ENCODE measurements around the gene ZFYVE21. TPM values are rescaled to one million over a fixed set of nuclear protein-coding genes. Genes with fewer than 3 reads are reported as not detected.

Gene ZFYVE21
- total and polyA plus RNA-seq, 7 experiments from 2014 or later, result 5.8 to 19.0 (median 15.6) TPM

DNA sequence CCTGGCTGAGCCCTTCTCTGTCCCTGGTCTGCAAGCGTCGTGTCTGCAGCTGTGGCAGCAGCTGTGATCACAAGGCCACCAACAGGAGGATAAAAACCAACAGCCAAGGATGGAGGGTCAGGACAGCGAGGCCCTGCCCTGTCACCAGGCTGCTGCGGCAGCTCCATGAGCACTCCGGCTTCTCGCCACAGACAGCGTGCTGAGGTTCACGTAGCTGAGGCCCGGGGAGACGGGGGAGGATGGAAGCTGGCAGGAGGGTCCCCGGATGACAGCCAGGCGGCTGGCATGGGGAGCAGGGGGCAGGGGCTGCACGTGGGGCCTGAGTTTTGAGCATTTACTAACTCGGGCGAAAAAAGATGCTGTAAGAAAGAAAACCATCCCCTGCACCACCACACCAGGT, 5.8 kb upstream of the ZFYVE21 start:
- DNase-seq, result no peak
- H3K36me3 ChIP-seq (ENCODE audit: control insufficient read depth in 2 of 3, insufficient read depth in 3 of 3, low read length in 3 of 3), result peaks cover 0 to 29% (median 0%) of the 10 kb centered on the region in 3 experiments
- H3K27ac ChIP-seq (ENCODE audit: low read depth, low read length), result no peak overlapping the region
- no peak for ATAC-seq
- Mint-ChIP-seq H3K9me3 (no peaks in the 10 kb centered on the region), H3K27me3 (no peaks in the 10 kb centered on the region), H3K27ac (peak overlapping the region in 1 of 9 donors; percentile 65), H3K4me1 (peaks cover 6 to 25% (median 14%) of the 10 kb centered on the region in 7 donors), H3K36me3 (peaks cover 0 to 3% (median 0%) of the 10 kb centered on the region in 5 donors), H3K4me3 (no peak overlapping the region)
- ChIA-PET CTCF (no interaction called here), POLR2A (no interaction called here)
- intact Hi-C loops (cut with micrococcal nuclease), result loop anchor here in 1 of 2 donors (10.0 kb wide), 1 partner anchor 935 kb away; the partner anchor contains the start of gene TRAF3
- no peak overlapping the region for H3K4me3 ChIP-seq (ENCODE audit: low read length)
- no peaks in the 10 kb centered on the region for H3K27me3 ChIP-seq (ENCODE audit: control insufficient read depth in 2 of 2, insufficient read depth in 2 of 2, low read length in 2 of 2)
- H3K9me3 ChIP-seq (ENCODE audit: control insufficient read depth in 2 of 3, low read length in 3 of 3), result no peaks in the 10 kb centered on the region
- peaks cover 0 to 6% of the 10 kb centered on the region in 2 donors for H3K4me1 ChIP-seq (ENCODE audit: control insufficient read depth in 2 of 2, insufficient read depth in 2 of 2, low read length in 2 of 2)

DNA sequence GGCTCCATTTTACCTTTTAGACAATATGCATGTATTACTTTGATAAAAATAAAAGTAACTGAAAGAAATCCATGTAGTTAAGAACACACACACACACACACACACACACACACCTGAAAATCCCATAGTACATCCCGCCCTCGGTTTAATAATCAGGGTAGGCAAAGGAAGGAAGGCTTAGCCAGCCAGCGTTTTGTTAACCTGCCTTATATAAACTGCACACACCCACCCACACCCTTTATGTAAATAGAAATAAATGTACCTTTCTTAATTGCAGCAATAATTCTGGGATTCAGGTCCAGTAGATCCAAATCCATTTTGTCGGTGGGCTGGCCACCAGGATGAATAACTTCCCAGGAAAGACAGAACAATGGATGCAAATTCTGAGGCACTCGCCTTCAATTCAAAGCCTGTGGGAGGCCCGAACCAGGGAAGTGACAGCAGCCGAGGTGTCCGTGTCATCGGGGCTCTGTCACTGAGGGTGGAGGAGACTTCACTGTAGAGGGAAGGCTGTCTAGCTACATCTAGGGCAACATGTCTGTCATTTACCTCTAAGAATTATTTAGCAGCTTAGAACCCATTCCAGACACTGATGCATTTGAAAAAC, 4.7 kb upstream of the ZFYVE21 start:
- peak overlapping the region in 1 of 9 donors; percentile 14 for H3K27ac Mint-ChIP-seq
- no peaks in the 10 kb centered on the region for H3K9me3 ChIP-seq (ENCODE audit: control insufficient read depth in 2 of 3, low read length in 3 of 3)
- ChIA-PET POLR2A (no interaction called here), CTCF (no interaction called here)
- no peaks in the 10 kb centered on the region for H3K27me3 ChIP-seq (ENCODE audit: control insufficient read depth in 2 of 2, insufficient read depth in 2 of 2, low read length in 2 of 2)
- no peak overlapping the region for H3K4me3 ChIP-seq (ENCODE audit: low read length)
- H3K36me3 ChIP-seq (ENCODE audit: control insufficient read depth in 2 of 3, insufficient read depth in 3 of 3, low read length in 3 of 3), result peaks cover 0 to 20% (median 0%) of the 10 kb centered on the region in 3 experiments
- peaks cover 6 to 30% (median 17%) of the 10 kb centered on the region in 7 donors for H3K4me1 Mint-ChIP-seq
- DNase-seq, result no peak
- ATAC-seq, result no peak
- H3K27me3 Mint-ChIP-seq, result peaks cover 0 to 2% (median 0%) of the 10 kb centered on the region in 5 donors
- H3K4me1 ChIP-seq (ENCODE audit: control insufficient read depth in 2 of 2, insufficient read depth in 2 of 2, low read length in 2 of 2), result peaks cover 0 to 6% of the 10 kb centered on the region in 2 donors
- H3K36me3 Mint-ChIP-seq, result peaks cover 0 to 4% (median 3%) of the 10 kb centered on the region in 5 donors
- intact Hi-C loops (cut with micrococcal nuclease), result loop anchor here in 1 of 2 donors (10.0 kb wide), 1 partner anchor 936 kb away; the partner anchor contains the start of gene TRAF3
- peaks cover 0 to 4% (median 0%) of the 10 kb centered on the region in 11 donors for H3K9me3 Mint-ChIP-seq
- H3K4me3 Mint-ChIP-seq, result peak overlapping the region in 1 of 10 donors; percentile 51
- no peak overlapping the region for H3K27ac ChIP-seq (ENCODE audit: low read depth, low read length)

DNA sequence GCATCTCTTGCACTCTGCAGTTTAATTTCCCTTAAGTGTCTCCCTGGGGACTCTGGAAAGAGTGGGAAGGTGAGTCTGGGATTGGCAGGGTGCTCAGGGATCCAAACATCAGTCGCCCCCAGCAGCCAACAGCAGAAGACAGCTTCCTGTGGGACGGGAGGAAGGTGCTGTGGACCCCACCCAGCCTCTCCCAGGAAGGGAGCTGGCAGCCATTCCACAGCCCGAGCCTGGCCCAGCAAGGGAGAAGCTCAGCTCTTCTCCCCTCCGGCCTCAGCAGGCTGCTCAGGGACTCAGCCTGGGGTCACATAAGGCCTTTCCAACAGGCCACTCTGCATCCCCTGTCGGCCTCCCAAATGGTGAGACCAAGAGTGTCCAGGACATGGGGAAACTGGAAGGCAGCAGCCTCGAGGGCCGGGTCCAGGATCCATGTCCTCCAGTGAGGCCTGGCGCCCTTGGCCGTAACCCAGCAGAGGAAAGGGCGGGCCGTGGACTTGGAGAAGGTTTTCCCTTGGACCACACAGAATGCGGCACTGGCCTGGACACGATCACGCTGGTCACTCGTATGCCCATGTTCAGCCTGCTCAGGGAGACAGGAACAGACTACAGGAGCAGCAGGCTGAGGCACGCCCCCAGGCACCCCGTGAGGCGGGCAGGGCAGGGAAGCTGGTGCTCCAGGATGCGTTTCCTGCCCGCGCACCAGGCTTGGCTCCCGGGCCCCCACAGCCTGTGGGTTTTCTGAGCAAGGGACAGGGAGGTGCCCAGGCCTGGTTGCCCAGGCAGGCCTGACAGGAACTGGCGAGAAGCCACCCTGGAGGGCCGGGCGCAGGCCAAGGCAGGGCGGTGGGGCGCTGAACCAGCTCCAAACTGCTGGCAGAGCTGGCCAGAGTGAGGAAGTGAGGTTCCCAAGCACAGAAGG, 3.8 kb upstream of the ZFYVE21 start:
- POLR2A ChIA-PET, result no interaction called here
- Histone ChIP-seq H3K4me1 (ENCODE audit: control insufficient read depth in 2 of 2, insufficient read depth in 2 of 2, low read length in 2 of 2) (peaks cover 5 to 10% of the 10 kb centered on the region in 2 donors), H3K36me3 (ENCODE audit: control insufficient read depth in 2 of 3, insufficient read depth in 3 of 3, low read length in 3 of 3) (peaks cover 0 to 13% (median 0%) of the 10 kb centered on the region in 3 experiments), H3K27me3 (ENCODE audit: control insufficient read depth in 2 of 2, insufficient read depth in 2 of 2, low read length in 2 of 2) (no peaks in the 10 kb centered on the region), H3K9me3 (ENCODE audit: control insufficient read depth in 2 of 3, low read length in 3 of 3) (no peaks in the 10 kb centered on the region), H3K27ac (ENCODE audit: low read depth, low read length) (no peak overlapping the region), H3K4me3 (ENCODE audit: low read length) (no peak overlapping the region)
- peak overlapping the region in 3 of 9 donors; percentile 14 to 56 (median 25) for H3K27ac Mint-ChIP-seq
- no peak for DNase-seq
- H3K36me3 Mint-ChIP-seq, result peaks cover 0 to 4% (median 3%) of the 10 kb centered on the region in 5 donors
- ATAC-seq, result no peak
- H3K9me3 Mint-ChIP-seq, result peaks cover 0 to 4% (median 0%) of the 10 kb centered on the region in 11 donors
- peaks cover 6 to 34% (median 19%) of the 10 kb centered on the region in 7 donors for H3K4me1 Mint-ChIP-seq
- peaks cover 0 to 2% (median 0%) of the 10 kb centered on the region in 5 donors for H3K27me3 Mint-ChIP-seq
- intact Hi-C loops (cut with micrococcal nuclease), result loop anchor here in 1 of 2 donors (10.0 kb wide), 1 partner anchor 937 kb away; the partner anchor contains the start of gene TRAF3
- CTCF ChIA-PET, result no interaction called here
- H3K4me3 Mint-ChIP-seq, result no peak overlapping the region

DNA sequence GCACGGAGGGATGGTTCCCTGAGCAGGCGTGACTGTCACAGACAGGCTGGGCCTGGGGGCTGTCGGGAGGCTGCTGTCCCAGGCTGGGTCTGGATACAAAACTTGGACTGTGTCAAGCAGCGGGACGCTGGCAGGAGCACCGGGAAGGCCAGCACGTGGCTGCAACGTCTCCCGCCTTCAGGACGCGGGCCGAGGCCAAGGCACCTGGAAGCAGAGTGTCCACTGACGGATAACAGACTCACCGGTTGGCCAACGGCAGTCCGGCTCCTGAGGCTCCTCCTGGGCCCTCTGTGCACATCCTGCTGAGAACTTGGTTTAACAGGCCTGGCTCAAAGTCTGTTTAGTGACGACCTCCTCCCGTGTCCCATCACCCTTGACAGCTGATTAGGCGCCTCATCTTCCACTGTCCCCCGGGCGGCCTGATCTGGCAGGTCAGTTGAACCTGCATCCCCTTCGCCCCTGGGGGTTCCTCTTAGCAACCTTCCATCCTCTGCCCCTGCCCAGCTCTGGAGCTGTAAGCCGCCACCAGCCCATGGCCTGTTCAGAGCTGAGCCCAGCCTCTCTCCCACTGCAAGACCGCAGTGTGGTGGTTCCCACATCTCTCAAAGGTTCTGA, 2.9 kb upstream of the ZFYVE21 start:
- Histone ChIP-seq H3K27ac (ENCODE audit: low read depth, low read length) (no peak overlapping the region), H3K9me3 (ENCODE audit: control insufficient read depth in 2 of 3, low read length in 3 of 3) (no peaks in the 10 kb centered on the region), H3K4me3 (ENCODE audit: low read length) (no peak overlapping the region), H3K36me3 (ENCODE audit: control insufficient read depth in 2 of 3, insufficient read depth in 3 of 3, low read length in 3 of 3) (peaks cover 0 to 9% (median 0%) of the 10 kb centered on the region in 3 experiments), H3K27me3 (ENCODE audit: control insufficient read depth in 2 of 2, insufficient read depth in 2 of 2, low read length in 2 of 2) (no peaks in the 10 kb centered on the region), H3K4me1 (ENCODE audit: control insufficient read depth in 2 of 2, insufficient read depth in 2 of 2, low read length in 2 of 2) (peaks cover 8 to 10% of the 10 kb centered on the region in 2 donors)
- Mint-ChIP-seq H3K4me1 (peaks cover 14 to 44% (median 28%) of the 10 kb centered on the region in 7 donors), H3K9me3 (peaks cover 0 to 4% (median 0%) of the 10 kb centered on the region in 11 donors), H3K4me3 (peak overlapping the region in 2 of 10 donors; percentile 36 to 95), H3K27me3 (peaks cover 0 to 2% (median 0%) of the 10 kb centered on the region in 5 donors), H3K27ac (peak overlapping the region in 7 of 9 donors; percentile 1 to 71 (median 55)), H3K36me3 (peaks cover 0 to 5% (median 3%) of the 10 kb centered on the region in 5 donors)
- ATAC-seq (no peak), DNase-seq (no peak)
- CTCF ChIA-PET, result no interaction called here
- intact Hi-C loops (cut with micrococcal nuclease), result loop anchor here in 1 of 2 donors (10.0 kb wide), 1 partner anchor 938 kb away; the partner anchor contains the start of gene TRAF3
- POLR2A ChIA-PET, result no interaction called here

DNA sequence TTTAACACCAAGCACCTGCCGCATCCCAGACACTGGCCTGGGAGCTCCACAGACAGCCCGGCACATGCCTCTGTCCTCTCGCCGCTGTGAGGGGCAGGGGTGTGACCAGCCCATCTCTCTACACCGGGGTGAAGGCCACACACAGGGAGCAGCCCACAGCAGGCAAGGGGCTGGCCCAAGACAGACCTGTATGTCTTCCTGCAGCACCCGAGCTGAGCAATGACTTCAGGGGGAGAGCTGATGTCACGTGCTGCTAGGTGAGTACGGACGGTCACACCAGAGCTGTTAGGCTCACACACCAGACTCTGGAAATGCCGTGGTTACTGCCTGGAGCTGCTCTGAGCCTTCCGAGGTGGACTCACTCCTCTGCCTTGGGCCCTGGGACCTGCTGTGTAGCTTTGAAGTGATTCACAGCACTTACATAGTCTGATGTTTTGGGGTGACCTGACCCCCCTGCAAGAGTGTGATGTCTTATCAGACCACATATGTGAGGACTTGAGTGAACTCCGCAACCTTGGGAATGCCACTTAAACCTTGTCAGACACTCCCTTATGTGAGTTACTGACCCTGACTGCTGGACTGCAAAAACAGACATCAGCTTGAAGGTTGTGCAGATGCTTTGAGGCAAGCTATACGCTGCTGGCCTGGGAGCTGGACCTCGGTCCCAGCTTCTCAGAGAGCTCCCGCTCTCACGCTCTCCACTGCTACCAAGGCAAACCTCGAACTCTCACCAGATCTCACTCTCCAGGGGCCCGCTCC, 2.1 kb upstream of the ZFYVE21 start:
- intact Hi-C loops (cut with micrococcal nuclease), result loop anchor here (2.0 to 10.0 kb wide), 5 partner anchors 193 to 939 kb away; partner anchors contain the start of genes EIF5 (in 1 of the 2), MARK3 (in 1 of the 2) and TRAF3 (in 1 of the 2)
- Mint-ChIP-seq H3K36me3 (peaks cover 0 to 5% (median 3%) of the 10 kb centered on the region in 5 donors), H3K4me1 (peaks cover 20 to 51% (median 35%) of the 10 kb centered on the region in 7 donors), H3K27ac (peak overlapping the region in 5 of 9 donors; percentile 28 to 71 (median 55)), H3K9me3 (peaks cover 0 to 4% (median 0%) of the 10 kb centered on the region in 11 donors), H3K4me3 (peak overlapping the region; percentile 27 to 98 (median 94)), H3K27me3 (peaks cover 0 to 2% (median 0%) of the 10 kb centered on the region in 5 donors)
- no peak overlapping the region for H3K4me3 ChIP-seq (ENCODE audit: low read length)
- ChIA-PET POLR2A (no interaction called here), CTCF (no interaction called here)
- ATAC-seq (no peak), DNase-seq (no peak)
- H3K36me3 ChIP-seq (ENCODE audit: control insufficient read depth in 2 of 3, insufficient read depth in 3 of 3, low read length in 3 of 3), result peaks cover 0 to 2% (median 0%) of the 10 kb centered on the region in 3 experiments
- no peaks in the 10 kb centered on the region for H3K27me3 ChIP-seq (ENCODE audit: control insufficient read depth in 2 of 2, insufficient read depth in 2 of 2, low read length in 2 of 2)
- peaks cover 8 to 10% of the 10 kb centered on the region in 2 donors for H3K4me1 ChIP-seq (ENCODE audit: control insufficient read depth in 2 of 2, insufficient read depth in 2 of 2, low read length in 2 of 2)
- H3K9me3 ChIP-seq (ENCODE audit: control insufficient read depth in 2 of 3, low read length in 3 of 3), result no peaks in the 10 kb centered on the region
- no peak overlapping the region for H3K27ac ChIP-seq (ENCODE audit: low read depth, low read length)
